ENCODE measurements around the gene BTNL3.
"Not testable (repeated sequence)": the region's sequence is repeated elsewhere in the genome, so short reads cannot be mapped to it uniquely, and the experiment has no call there.

The BTNL3 gene

DNA sequence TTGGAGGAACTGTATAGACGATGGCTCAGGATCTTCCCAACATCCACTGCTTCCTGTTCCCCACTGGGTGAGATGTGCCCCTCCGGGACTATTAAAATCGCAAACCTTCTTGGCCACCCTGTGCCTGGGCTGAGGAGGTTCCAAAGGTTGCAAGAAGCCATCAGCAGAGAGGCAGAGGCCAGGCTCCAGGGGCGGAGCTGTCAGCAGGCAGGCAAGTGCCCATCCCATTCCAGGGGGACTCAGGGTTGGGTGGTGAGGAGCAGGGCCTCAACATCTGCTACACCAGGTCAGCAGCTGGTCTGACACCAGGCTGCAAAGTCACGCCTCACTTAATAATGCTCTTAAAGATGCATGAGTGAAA, 2.2 kb downstream of the BTNL3 start:
- no peaks in the 10 kb centered on the region for H3K9me3 Mint-ChIP-seq
- H3K4me3 Mint-ChIP-seq, result no peak overlapping the region
- H3K36me3 Mint-ChIP-seq (ENCODE audit: low read depth), result no peaks in the 10 kb centered on the region
- no peaks in the 10 kb centered on the region for H3K4me1 Mint-ChIP-seq (ENCODE audit: low read depth)
- no peak overlapping the region for H3K27ac Mint-ChIP-seq
- H3K27me3 Mint-ChIP-seq (ENCODE audit: low read depth), result peaks cover 3% of the 10 kb centered on the region

GRCh38 chr5:181001947-181002346, 13.3 kb downstream of the BTNL3 start:
- Mint-ChIP-seq H3K36me3 (ENCODE audit: low read depth) (no peaks in the 10 kb centered on the region), H3K27me3 (ENCODE audit: low read depth) (peaks cover under 1% of the 10 kb centered on the region), H3K27ac (no peak overlapping the region), H3K9me3 (no peaks in the 10 kb centered on the region), H3K4me1 (ENCODE audit: low read depth) (no peaks in the 10 kb centered on the region), H3K4me3 (no peak overlapping the region)

DNA sequence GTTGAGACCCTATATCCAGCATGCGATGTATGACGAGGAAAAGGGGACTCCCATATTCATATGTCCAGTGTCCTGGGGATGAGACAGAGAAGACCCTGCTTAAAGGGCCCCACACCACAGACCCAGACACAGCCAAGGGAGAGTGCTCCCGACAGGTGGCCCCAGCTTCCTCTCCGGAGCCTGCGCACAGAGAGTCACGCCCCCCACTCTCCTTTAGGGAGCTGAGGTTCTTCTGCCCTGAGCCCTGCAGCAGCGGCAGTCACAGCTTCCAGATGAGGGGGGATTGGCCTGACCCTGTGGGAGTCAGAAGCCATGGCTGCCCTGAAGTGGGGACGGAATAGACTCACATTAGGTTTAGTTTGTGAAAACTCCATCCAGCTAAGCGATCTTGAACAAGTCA, 17.1 kb downstream of the BTNL3 start:
- Mint-ChIP-seq H3K27ac (no peak overlapping the region), H3K4me1 (ENCODE audit: low read depth) (no peaks in the 10 kb centered on the region), H3K27me3 (ENCODE audit: low read depth) (no peaks in the 10 kb centered on the region), H3K36me3 (ENCODE audit: low read depth) (no peaks in the 10 kb centered on the region), H3K4me3 (no peak overlapping the region), H3K9me3 (no peaks in the 10 kb centered on the region)

DNA sequence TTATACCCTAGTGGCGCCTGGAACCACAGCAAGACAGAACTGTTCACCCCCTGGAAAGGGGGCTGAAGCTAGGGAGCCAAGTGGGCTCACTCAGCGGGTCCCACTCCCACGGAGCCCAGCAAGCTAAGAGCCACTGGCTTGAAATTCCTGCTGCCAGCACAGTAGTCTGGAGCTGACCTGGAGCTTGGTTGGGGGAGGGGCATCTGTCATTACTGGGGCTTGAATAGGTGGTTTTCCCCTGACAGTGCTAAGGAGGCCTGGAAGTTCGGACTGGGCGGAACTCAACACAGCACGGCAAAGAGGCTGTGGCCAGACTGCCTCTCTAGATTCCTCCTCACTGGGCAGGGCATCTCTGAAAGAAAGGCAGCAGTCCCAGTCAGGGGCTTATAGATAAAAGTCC, 19.5 kb downstream of the BTNL3 start:
- no peaks in the 10 kb centered on the region for H3K9me3 Mint-ChIP-seq
- no peak overlapping the region for H3K4me3 Mint-ChIP-seq
- no peaks in the 10 kb centered on the region for H3K27me3 Mint-ChIP-seq (ENCODE audit: low read depth)
- no peaks in the 10 kb centered on the region for H3K36me3 Mint-ChIP-seq (ENCODE audit: low read depth)
- H3K4me1 Mint-ChIP-seq (ENCODE audit: low read depth), result no peaks in the 10 kb centered on the region
- no peak overlapping the region for H3K27ac Mint-ChIP-seq

GRCh38 chr5:181010018-181010417, 21.4 kb downstream of the BTNL3 start:
- not testable (repeated sequence) for H3K27me3 Mint-ChIP-seq (ENCODE audit: low read depth); H3K27ac Mint-ChIP-seq; H3K4me1 Mint-ChIP-seq (ENCODE audit: low read depth); H3K4me3 Mint-ChIP-seq; H3K9me3 Mint-ChIP-seq; H3K36me3 Mint-ChIP-seq (ENCODE audit: low read depth)

DNA sequence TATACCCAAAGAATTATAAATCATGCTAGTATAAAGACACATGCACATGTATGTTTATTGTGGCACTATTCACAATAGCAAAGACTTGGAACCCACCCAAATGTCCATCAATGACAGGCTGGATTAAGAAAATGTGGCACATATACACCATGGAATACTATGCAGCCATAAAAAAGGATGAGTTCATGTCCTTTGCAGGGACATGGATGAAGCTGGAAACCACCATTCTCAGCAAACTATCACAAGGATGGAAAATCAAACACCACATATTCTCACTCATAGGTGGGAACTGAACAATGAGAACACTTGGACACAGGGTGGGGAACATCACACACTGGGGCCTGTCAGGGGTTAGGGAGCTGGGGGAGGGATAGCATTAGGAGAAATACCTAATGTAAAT, 26.0 kb downstream of the BTNL3 start:
- not testable (repeated sequence) for H3K27me3 Mint-ChIP-seq (ENCODE audit: low read depth)

DNA sequence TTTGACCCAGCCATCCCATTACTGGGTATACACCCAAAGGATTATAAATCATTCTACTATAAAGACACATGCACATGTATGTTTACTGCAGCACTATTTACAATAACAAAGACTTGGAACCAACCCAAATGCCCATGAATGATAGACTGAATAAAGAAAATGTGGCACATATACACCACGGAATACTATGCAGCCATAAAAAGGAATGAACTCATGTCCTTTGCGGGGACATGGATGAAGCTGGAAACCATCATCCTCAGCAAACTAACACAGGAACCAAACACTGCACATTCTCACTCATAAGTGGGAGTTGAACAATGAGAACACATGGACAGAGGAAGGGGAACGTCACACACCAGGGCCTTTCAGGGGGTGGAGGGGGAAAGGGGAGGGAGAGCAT, 28.8 kb downstream of the BTNL3 start:
- not testable (repeated sequence) for H3K36me3 Mint-ChIP-seq (ENCODE audit: low read depth); H3K4me3 Mint-ChIP-seq; H3K4me1 Mint-ChIP-seq (ENCODE audit: low read depth); H3K27ac Mint-ChIP-seq; H3K27me3 Mint-ChIP-seq (ENCODE audit: low read depth)
- H3K9me3 Mint-ChIP-seq, result peaks cover 12% of the 10 kb centered on the region

More for the DNA sequence above, 26.0 kb downstream of the BTNL3 start:
- H3K4me1 Mint-ChIP-seq (ENCODE audit: low read depth); H3K9me3 Mint-ChIP-seq; H3K36me3 Mint-ChIP-seq (ENCODE audit: low read depth); H3K27ac Mint-ChIP-seq; H3K4me3 Mint-ChIP-seq: not testable (repeated sequence)

GRCh38 chr5:181020688-181021087, 32.0 kb downstream of the BTNL3 start:
- no peak overlapping the region for H3K4me3 Mint-ChIP-seq
- peaks cover 2% of the 10 kb centered on the region for H3K36me3 Mint-ChIP-seq (ENCODE audit: low read depth)
- H3K27ac Mint-ChIP-seq, result no peak overlapping the region
- H3K27me3 Mint-ChIP-seq (ENCODE audit: low read depth), result no peaks in the 10 kb centered on the region
- H3K4me1 Mint-ChIP-seq (ENCODE audit: low read depth), result no peaks in the 10 kb centered on the region
- H3K9me3 Mint-ChIP-seq, result peaks cover 18% of the 10 kb centered on the region

- H3K27me3 Mint-ChIP-seq (ENCODE audit: low read depth), result no peaks in the 10 kb centered on the region
- H3K36me3 Mint-ChIP-seq (ENCODE audit: low read depth), result peaks cover 2% of the 10 kb centered on the region
Measured at GRCh38 chr5:181024245-181025064, 35.8 kb downstream of the BTNL3 start.

DNA sequence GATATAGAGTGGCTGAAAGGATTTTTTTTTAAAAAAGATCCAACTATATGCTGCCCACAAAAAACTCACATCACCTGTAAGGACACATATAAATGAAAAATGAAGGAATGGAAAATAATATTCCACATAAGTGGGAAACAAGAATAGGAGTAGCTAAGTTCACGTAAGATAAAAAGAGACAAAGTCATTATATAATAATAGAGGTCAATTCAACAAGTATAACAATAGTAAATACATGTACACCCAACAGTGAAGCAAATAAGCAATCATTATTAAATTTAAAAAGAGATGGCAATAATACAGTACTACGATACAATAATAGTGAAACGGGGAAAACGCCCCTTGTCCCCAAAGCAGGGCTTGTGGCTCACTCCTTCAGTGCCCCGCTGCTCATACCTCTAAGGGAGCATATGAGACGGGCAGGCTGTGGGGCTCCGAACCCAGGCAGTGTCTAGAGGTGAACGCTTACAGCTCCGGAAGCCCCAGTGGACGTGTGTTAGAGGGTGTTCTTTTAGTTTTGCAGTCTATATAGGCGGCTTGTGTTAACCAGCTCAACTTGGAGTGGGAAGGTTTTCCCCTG, 38.9 kb downstream of the BTNL3 start:
- Mint-ChIP-seq H3K4me3 (no peak overlapping the region), H3K27me3 (ENCODE audit: low read depth) (no peaks in the 10 kb centered on the region), H3K4me1 (ENCODE audit: low read depth) (no peaks in the 10 kb centered on the region), H3K9me3 (peaks cover 5% of the 10 kb centered on the region), H3K27ac (no peak overlapping the region), H3K36me3 (ENCODE audit: low read depth) (no peaks in the 10 kb centered on the region)

More at GRCh38 chr5:181024245-181025064, 35.8 kb downstream of the BTNL3 start:
- Mint-ChIP-seq H3K4me3 (no peak overlapping the region), H3K9me3 (peaks cover 18% of the 10 kb centered on the region), H3K27ac (no peak overlapping the region), H3K4me1 (ENCODE audit: low read depth) (no peaks in the 10 kb centered on the region)

DNA sequence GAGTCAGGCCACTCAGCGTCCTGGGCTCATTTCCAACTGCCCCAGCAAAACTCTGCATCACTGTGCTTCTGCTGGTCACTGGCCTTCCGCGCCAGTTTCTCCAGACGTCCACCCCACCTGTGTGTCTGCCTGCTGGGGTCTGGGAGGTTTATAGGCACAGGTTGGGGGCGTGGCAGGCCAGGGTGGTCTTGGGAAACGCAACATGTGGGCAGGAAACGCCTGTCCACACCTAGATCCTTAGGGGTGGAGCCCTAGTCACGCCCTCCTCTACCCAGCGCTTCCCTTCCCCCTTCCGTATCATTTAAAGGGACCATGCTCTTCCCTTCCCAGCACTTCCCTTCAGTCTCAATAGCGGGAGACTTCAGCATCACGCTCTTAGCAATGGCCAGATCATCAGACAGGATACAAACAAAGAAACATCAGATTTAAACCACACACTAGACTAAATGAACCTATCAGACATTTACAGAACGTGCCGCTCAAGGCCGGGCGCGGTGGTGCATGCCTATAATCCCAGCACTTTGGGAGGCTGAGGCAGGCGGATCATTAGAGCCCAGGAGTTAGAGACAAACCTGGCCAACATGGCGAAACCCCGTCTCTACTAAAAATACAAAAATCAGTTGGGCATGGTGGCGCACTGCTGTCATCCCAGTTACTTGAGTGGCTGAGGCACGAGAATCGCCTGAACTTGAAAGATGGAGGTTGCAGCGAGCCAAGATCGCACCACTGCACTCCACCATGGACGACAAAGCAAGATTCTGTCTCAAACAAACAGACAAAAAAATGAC, 39.6 kb downstream of the BTNL3 start:
- Mint-ChIP-seq H3K4me1 (ENCODE audit: low read depth) (no peaks in the 10 kb centered on the region), H3K27me3 (ENCODE audit: low read depth) (no peaks in the 10 kb centered on the region), H3K9me3 (no peaks in the 10 kb centered on the region), H3K36me3 (ENCODE audit: low read depth) (no peaks in the 10 kb centered on the region), H3K4me3 (no peak overlapping the region), H3K27ac (no peak overlapping the region)

GRCh38 chr5:181031716-181032115, 43.1 kb downstream of the BTNL3 start:
- H3K9me3 Mint-ChIP-seq, result no peaks in the 10 kb centered on the region
- no peak overlapping the region for H3K27ac Mint-ChIP-seq
- H3K36me3 Mint-ChIP-seq (ENCODE audit: low read depth), result no peaks in the 10 kb centered on the region
- no peaks in the 10 kb centered on the region for H3K27me3 Mint-ChIP-seq (ENCODE audit: low read depth)
- H3K4me3 Mint-ChIP-seq, result no peak overlapping the region
- no peaks in the 10 kb centered on the region for H3K4me1 Mint-ChIP-seq (ENCODE audit: low read depth)

- H3K27me3 Mint-ChIP-seq (ENCODE audit: low read depth), result no peaks in the 10 kb centered on the region
- H3K36me3 Mint-ChIP-seq (ENCODE audit: low read depth), result no peaks in the 10 kb centered on the region
- no peak overlapping the region for H3K27ac Mint-ChIP-seq
- H3K4me3 Mint-ChIP-seq, result no peak overlapping the region
- H3K4me1 Mint-ChIP-seq (ENCODE audit: low read depth), result no peaks in the 10 kb centered on the region
- H3K9me3 Mint-ChIP-seq, result no peaks in the 10 kb centered on the region
Measured at GRCh38 chr5:181035991-181036815, 47.6 kb downstream of the BTNL3 start.

DNA sequence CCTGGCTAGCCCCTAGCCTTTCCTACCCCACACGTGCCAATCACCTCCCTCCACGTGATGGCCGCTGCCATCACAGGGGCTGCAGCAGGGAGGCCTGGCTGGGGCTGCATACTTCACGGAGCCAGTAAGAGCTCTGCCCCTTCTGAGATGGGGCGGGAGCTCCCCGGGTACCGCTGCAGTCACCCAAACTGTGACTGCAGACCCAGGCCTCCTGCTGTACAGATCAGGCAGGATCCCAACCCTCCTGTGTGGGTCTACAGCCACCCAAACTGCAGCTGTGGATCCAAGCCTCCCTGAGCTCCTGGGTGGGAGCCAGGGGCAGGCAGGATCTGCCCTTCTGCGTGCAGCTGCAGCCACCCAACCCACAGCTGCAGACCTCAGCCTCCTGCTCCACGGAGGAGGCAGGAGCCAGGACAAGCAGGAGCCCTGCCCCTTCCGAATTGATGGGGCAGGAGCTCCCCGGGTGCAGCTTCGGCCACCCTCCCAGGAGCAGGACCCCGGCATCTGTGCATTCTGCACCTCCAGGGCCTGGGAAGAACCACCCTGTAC, 48.2 kb downstream of the BTNL3 start:
- Mint-ChIP-seq H3K36me3 (ENCODE audit: low read depth) (no peaks in the 10 kb centered on the region), H3K27ac (no peak overlapping the region), H3K27me3 (ENCODE audit: low read depth) (no peaks in the 10 kb centered on the region), H3K4me3 (no peak overlapping the region), H3K4me1 (ENCODE audit: low read depth) (no peaks in the 10 kb centered on the region), H3K9me3 (no peaks in the 10 kb centered on the region)

Data from T-helper 1 cell treated with Interleukin-12 subunit alpha and Interleukin-12 subunit beta and Interleukin-4 antibody, amounts not matched to agents 30 μg/mL and 1 μg/mL, for 36 hours (primary cell).